Stimulated activated CD8-positive, alpha-beta memory T cell treated with anti-CD3 and anti-CD28 coated beads, Interleukin-2, amount 100 ng/mL, for 48 hours (primary cell): Measurements from ENCODE around the gene DCUN1D2.
"Not testable (repeated sequence)": the region's sequence is repeated elsewhere in the genome, so short reads cannot be mapped to it uniquely, and the experiment has no call there.

Experiments
- DNase-seq, 2 donors: peaks; one replicate each; pipeline ENCODE4 v3.0.0-alpha.2; 2020; ENCODE audit warnings: low read depth in 2 of 2

Gene DCUN1D2

GRCh38 chr13:113464476-113464875 lies 26.0 kb downstream of the DCUN1D2 start:
- no peak for DNase-seq

GRCh38 chr13:113461022-113461751 lies 29.3 kb downstream of the DCUN1D2 start:
- no peak for DNase-seq

- DNase-seq: no peak
Observed at GRCh38 chr13:113460599-113460998, 29.9 kb downstream of the DCUN1D2 start.

- no peak for DNase-seq
Observed at GRCh38 chr13:113460064-113460555, 30.4 kb downstream of the DCUN1D2 start.

- no peak for DNase-seq
Observed at GRCh38 chr13:113458253-113459065, 32.1 kb downstream of the DCUN1D2 start.

GRCh38 chr13:113457510-113457909 lies 33.0 kb downstream of the DCUN1D2 start:
- DNase-seq: no peak

GRCh38 chr13:113456116-113456702 lies 34.3 kb downstream of the DCUN1D2 start:
- no peak for DNase-seq

- no peak for DNase-seq
Observed at GRCh38 chr13:113455384-113455783, 35.1 kb downstream of the DCUN1D2 start.

- DNase-seq: no peak
Observed at GRCh38 chr13:113454936-113455335, 35.6 kb downstream of the DCUN1D2 start.

- DNase-seq: no peak
Observed at GRCh38 chr13:113452942-113453901, 37.3 kb downstream of the DCUN1D2 start, which contains the start of gene ADPRHL1. ADPRHL1 (minus strand) TSS chr13:113453488; CDS start chr13:113453437, 51 bp downstream.

GRCh38 chr13:113452466-113452865 lies 38.0 kb downstream of the DCUN1D2 start:
- DNase-seq: no peak

GRCh38 chr13:113451951-113452421 lies 38.5 kb downstream of the DCUN1D2 start:
- no peak for DNase-seq

GRCh38 chr13:113450861-113451620 lies 39.5 kb downstream of the DCUN1D2 start:
- not testable (repeated sequence) for DNase-seq

GRCh38 chr13:113450348-113450744 lies 40.2 kb downstream of the DCUN1D2 start:
- not testable (repeated sequence) for DNase-seq

- no peak for DNase-seq
Observed at GRCh38 chr13:113449693-113450347, 40.7 kb downstream of the DCUN1D2 start.

- peak in 1 of 2 donors; percentile 18 for DNase-seq
Observed at GRCh38 chr13:113448885-113449692, 41.4 kb downstream of the DCUN1D2 start.

- DNase-seq: no peak
Observed at GRCh38 chr13:113448545-113448884, 42.0 kb downstream of the DCUN1D2 start.

- no peak for DNase-seq
Observed at GRCh38 chr13:113447596-113447995, 42.9 kb downstream of the DCUN1D2 start.

GRCh38 chr13:113446488-113446854 lies 44.0 kb downstream of the DCUN1D2 start:
- no peak for DNase-seq
